Right lung (tissue), 10 donors: ENCODE measurements around the gene SERPINB2. TPM values are rescaled to one million over a fixed set of nuclear protein-coding genes. Genes with fewer than 3 reads are reported as not detected.

Experiments used
- DNase-seq, 2 donors: peaks; one replicate each; pipeline ENCODE4 v3.0.0-alpha.2; 2013
- long read RNA-seq, 8 donors: transcript quantifications; one replicate each; lab custom pipeline, GENCODE V29; 2026
- polyA plus RNA-seq, 5 donors: library from polyadenylated mRNA; unstranded; fragments of 120-200 nt; gene quantifications; one replicate each; pipeline versions ENCODE4 v1.2.1 to v1.2.3, GENCODE V29; 2013; ENCODE audit warnings: inconsistent platforms in 1 of 5, low replicate concordance in 1 of 5; ENCODE audit not compliant: insufficient read length in 5 of 5, insufficient read depth in 1 of 5

SERPINB2 gene
- polyA plus RNA-seq, result under 1 TPM; 0.10 to 0.27 (median 0.14) TPM
- long read RNA-seq, donor 1, result 0 reads
- long read RNA-seq, donor 2, result 0 reads
- long read RNA-seq, donor 3, result 0 reads
- long read RNA-seq, donor 4, result 0 reads
- long read RNA-seq, donor 5, result 0 reads
- long read RNA-seq, donor 6, result 0 reads
- long read RNA-seq, donor 7, result 0 reads
- long read RNA-seq, donor 8, result 0 reads

DNA sequence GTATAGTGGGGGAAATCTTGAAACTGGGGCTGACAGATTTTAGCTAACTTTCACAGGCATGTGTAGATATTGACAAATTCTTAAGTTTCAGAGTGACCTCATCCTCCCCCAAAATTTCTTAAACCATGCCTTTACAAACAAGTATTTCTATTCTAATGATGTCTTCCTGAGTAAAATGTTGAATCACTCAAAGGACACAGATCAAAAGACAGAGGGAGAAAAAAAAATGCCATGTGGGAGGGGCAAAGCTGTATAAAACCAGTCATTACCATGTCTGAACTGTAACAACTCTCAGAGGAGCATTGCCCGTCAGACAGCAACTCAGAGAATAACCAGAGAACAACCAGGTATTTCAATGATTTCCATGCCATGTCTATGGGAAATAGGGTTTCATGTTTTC is at the start of gene SERPINB2:
TSS of gene SERPINB2 (plus strand) at position 282 of the 400 bp plus-strand sequence. CDS start 3,740 bp downstream, outside the sequence.
- DNase-seq, result no peak

DNA sequence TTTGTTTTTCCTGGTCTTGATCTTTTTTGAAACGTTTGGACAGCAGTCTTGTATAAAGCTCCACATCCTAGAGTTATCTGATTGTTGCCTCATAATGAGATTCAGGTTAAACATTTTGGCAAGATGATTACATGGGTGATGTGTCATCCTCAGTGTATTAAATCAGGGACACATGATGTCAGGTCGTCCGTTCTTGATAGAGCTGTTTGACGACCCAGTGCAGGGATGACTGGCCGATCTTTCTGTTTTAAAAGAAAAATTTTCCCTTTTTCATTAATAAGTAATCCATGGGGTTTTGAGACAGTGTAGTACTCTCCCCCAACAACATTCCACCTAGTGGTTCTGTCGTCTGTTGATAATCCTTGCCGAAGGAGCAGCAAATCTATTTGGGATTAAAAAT is 44.5 kb upstream of the SERPINB2 start:
- no peak for DNase-seq

- DNase-seq, result peak in 1 of 2 donors; percentile 3
Measured at GRCh38 chr18:63844254-63844653, 43.3 kb upstream of the SERPINB2 start.

GRCh38 chr18:63848159-63848558 is 39.3 kb upstream of the SERPINB2 start:
- peak; percentile 3 to 9 for DNase-seq

- no peak for DNase-seq
Measured at GRCh38 chr18:63850020-63850419, 37.5 kb upstream of the SERPINB2 start.

DNA sequence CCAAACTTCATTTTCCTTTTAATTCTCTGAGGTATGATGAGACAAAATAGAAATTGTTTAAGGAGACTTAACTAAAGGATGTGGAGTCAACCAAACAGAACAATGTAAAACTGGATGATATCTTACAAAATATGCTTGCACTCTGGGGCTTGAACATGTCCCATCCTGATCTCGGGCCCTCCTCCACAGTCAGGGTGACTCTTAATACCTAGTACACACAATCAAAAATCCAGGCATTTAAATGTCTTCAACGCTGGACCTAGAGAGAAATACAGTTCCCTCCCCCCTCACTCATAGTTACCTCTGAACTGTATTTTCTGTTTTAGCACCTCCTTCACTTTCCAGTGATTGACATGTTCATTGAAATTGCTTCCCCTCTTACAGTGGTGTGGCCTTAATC is 36.9 kb upstream of the SERPINB2 start:
- no peak for DNase-seq

DNA sequence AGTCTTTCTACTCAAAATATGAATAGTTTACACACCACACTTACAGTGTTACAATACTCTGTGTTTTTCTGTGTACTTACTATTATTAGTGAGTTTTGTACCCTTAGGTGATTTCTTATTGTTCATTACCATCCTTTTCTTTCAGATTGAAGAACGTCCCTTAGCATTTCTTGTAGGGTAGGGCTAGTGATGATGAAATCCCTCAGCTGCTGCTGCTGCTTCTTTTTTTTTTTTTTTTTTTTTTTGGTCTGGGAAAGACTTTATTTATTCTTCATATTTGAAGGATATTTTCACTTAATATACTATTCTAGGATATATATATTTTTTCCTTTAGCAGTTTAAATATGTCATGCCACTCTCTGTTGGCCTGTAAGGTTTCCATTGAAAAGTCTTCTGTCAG is 29.0 kb upstream of the SERPINB2 start:
- DNase-seq, result no peak

- no peak for DNase-seq
Measured at GRCh38 chr18:63859781-63860475, 27.6 kb upstream of the SERPINB2 start.

- no peak for DNase-seq
Measured at GRCh38 chr18:63860531-63860930, 27.0 kb upstream of the SERPINB2 start.

GRCh38 chr18:63867368-63868125 is 20.0 kb upstream of the SERPINB2 start:
- DNase-seq, result no peak

DNA sequence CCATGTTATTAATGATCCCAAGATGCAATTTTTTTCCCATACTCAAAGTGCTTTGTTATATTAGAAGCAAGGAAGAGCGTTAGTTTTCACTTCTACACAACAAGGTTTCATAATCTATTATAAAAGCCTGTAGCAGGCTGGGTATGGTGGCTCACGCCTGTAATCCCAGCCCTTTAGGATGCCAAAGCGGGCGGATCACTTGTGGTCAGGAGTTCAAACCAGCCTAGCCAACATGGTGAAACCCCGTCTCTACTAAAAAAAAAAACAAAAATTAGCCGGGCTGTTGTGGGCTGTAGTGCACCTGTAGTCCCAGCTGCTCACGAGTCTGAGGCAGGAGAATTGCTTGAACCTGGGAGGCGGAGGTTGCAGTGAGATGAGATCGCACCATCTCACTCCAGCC is 19.0 kb upstream of the SERPINB2 start:
- DNase-seq, result no peak

- DNase-seq, result no peak
Measured at GRCh38 chr18:63869374-63869773, 18.1 kb upstream of the SERPINB2 start.

- no peak for DNase-seq
Measured at GRCh38 chr18:63869851-63870250, 17.7 kb upstream of the SERPINB2 start.

- DNase-seq, result no peak
Measured at GRCh38 chr18:63871836-63872235, 15.7 kb upstream of the SERPINB2 start.

GRCh38 chr18:63872586-63872985 is 14.9 kb upstream of the SERPINB2 start:
- DNase-seq, result no peak

DNA sequence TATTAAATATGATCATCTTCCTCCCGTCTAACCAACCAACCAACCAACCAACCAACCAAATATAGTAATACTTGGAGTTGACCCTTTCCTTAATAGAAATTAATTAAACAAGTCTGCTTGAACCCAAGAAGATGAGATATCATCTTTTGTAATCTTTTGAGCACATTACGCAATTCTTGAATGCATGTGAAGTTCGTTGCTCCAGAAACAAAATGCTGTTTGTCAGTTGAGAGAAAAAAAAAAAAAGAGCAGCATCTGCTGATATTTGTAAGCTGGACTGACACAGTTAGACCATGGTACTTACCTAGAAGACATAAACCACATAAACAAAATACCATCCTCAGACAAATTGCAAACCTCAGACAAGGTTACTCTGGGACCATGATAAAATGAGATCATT is 9.2 kb upstream of the SERPINB2 start:
- DNase-seq, result no peak

DNA sequence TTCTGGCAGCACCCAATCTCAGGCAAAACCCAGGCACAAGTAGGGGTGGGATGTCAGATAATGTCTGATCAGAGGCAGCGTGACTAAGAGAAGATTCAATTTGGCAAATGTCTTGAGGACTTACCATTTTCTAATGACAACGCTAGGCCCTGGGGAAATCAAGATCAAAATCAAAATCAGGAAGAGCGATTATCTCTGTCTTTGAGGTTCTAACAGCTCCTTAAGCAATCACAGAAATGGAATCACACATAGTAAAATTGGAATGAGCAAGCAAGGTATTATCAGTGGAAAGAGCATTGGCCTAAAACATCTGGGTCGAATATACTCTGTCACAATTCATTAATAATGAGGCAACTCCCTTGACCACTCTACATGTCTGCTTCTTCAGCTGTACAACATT is 8.6 kb upstream of the SERPINB2 start:
- DNase-seq, result no peak

DNA sequence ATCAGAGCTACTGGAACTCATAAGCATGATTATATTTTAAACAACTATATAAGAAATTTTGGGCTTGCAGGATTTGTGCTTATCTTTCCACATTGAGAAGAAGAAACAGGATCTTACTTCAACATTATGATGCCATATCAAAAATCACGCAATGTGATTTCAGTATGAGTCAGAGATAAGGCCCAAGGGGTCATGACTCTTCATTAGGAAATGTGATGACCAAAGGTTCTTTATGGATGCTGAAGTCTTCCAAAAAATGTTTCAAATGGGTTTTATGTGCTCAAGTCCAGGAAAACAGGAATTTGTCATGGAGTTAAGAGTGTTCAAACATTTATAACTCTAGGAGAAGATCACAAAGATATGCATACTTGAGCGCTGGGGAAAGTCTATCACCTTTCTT is 7.8 kb upstream of the SERPINB2 start:
- no peak for DNase-seq

DNA sequence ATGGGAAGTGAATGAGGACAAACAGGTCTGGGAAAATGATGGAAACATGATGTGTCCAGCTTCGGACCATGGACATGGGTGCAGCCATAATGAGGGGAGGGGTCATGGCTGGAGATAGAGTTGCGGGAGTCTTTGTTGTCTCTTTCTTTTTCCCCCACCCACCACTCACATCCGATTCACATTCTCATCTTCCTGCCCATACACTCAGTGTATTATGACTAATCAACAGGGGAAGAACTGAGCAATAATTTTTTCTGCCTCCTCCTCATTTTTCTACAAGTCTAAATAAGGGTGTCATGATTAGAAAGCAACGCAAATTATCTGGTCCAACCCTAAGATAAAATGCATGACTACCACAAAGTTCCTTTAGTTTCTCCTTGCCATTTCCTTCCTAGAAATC is 5.7 kb upstream of the SERPINB2 start:
- DNase-seq, result no peak

DNA sequence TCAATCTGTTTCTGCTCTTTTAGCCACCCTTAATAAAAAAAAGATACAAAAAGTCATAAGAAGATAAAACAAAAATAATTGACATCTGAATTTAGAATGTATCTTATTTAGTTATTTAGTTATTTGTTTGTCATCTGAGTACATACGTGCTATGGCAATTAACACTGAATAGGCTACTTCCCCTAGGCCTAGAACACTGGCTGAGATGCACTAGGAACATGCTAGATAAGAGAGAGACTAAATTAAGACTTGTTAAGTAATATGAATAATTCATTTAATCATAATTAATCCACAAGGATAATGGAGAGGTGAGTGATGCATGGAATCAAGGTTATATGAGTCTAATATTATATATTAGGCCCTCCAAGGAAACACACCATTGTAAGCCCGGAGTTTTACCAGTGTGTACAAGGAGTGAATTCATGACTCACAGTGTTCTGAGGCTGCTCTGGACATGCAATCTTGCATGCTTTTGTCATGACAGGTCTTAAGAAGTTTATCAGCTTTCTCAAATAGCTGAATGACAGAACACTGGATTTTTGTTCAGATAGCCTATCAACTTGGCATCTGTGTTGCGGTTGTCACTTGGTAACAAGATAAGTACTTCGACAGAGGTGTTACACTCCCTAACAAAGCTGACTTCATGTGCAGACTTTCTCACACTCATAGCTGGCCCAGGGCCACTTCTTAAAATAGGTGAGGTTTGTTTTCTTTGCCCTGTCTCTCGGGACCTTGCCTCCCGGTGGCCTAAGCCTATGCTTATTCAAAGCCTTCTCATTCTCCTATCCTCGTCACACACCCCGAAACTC is 5.0 kb upstream of the SERPINB2 start:
- DNase-seq, result no peak

DNA sequence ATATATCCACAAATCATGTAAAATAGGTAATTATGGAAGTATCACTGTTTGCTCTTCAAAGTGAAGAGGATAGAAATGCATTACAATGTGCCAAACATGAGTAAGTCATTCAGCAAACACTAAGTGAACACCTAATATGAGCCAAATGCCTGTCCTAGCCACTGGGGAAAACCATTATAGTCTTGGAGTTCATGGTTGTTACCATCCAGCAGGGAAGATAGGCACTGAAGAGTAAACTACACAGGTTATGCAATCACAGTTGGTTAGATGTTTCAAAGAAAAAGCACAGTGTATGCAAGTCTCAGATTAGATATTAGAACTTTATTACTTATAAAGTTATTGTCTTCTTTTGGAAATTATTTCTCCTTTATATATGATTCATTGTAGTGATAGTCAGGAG is 3.9 kb upstream of the SERPINB2 start:
- DNase-seq, result no peak
